HG02870 (cell line): Measurements from ENCODE around the gene TBCE.
"Not testable (repeated sequence)": the region's sequence is repeated elsewhere in the genome, so short reads cannot be mapped to it uniquely, and the experiment has no call there.

Source experiments
- ATAC-seq: cut with Tn5 transposase; IDR thresholded peaks from one replicate; pipeline ENCODE4 v1.9.1; 2021; ENCODE audit warnings: mild to moderate bottlenecking, moderate library complexity; ENCODE audit not compliant: unreplicated experiment

TBCE gene

DNA sequence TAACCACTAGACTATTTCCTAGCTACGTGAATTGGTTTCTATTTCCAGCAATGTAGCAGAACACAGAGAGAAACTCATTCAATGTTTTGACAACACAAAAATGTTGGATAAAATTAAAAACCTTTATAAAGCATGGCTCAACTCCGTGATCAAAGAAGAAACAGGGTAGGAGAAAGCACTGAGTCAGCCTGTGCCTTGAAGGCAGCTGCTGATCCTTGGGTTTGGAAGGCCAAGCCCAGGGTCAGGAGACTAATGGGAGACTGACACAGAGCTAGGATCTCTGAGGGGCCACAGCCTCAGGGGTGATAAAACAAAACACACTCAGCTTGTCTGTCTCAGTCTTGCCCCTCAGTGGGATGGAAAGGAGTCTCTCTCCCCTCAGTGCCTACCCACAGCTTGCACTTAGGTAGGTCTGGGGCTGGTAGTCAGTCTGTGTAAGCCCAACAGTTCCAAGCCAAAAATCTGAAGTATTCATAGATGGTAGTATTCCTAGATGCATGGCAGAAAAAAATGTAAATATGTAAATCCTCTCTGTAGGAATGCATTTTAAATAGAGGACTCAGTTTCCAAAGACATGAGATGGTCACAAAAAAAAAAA lies 83.8 kb downstream of the TBCE start:
- no peak for ATAC-seq

DNA sequence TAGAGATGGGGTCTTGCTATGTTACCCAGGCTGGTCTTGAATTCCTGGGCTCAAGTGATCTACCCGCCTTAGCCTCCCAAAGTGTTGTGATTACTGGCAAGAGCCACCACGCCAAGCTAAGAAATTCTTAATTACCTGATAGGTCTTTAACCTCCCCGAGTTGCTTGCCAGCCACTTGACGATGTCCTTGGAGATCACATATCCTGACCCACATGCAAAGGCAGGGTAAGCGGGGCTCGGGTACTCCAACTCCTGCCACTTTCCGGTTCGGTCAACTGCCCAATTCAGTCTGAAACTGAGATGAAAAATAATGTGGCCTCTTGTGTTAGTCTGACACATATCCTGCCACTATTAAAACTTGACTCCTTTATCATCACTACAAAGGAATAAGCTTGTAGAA lies 86.8 kb downstream of the TBCE start:
- no peak for ATAC-seq

DNA sequence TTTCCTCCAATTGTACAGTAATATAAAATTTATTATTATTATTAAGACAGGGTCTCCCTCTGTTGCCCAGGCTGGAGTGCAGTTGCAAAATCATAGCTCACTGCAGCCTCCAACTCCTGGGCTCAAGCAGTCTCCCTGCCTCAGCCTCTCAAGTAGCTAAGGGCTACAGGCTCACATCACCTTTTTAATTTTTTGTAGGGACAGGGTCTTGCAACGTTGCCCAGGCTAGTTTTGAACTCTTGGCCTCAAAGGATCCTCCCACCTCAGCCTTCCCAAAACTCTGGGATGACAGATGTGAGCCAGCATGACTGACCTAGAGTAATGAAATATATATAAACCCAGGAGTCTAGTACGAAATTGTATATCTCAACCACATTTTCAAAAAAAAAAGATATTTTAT lies 87.9 kb downstream of the TBCE start:
- no peak for ATAC-seq

DNA sequence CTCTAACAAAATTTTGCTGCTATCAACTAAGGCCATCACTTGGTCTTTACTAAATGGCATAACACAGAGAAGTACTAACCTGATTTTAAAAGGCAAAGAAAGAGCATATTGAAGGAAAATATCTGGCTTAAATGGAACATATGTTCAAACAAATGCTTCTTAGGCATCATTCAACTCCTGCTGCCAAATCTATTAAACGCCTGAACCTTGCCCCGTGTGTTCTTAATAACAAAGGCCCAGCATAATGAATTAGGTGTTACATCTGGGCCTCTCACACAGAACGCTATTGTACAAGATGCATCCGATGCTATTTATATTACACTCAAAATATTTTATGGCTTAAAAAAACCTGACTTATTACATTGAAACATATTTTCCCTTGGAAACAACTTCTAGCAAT lies 88.6 kb downstream of the TBCE start:
- ATAC-seq: no peak

DNA sequence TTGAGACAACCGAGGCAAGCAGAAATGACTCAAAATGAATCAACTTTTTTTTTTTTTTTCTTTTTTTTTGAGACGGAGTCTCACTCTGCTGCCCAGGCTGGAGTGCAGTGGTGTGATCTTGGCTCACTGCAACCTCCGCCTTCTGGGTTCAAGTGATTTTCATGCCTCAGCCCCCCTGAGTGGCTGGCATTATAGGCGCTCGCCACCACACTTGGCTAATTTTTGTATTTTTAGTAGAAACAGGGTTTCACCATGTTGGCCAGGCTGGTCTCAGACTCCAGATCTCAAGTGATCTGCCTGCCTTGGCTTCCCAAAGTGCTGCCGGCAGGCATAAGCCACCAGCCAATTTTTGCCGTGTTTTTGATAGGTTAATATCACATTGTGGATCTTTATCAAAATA lies 90.6 kb downstream of the TBCE start:
- not testable (repeated sequence) for ATAC-seq

DNA sequence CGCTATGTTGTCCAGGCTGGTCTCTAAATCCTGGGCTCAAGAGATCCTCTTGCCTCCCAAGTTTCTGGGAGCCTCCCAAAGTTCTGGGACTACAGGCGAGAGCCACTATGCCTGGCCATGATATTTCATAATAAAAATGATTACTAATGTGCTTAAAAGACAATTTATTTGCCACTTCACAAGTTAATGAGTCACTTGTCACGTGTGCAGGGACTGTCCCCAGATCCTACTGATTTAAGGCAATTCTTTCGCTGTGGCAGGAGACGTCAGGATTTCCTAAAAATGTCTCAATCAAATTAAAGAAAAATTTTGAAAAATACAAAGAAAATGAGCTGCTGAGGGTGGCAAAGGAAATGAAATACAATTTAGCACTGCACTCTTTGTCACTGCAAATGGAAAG lies 93.5 kb downstream of the TBCE start:
- ATAC-seq: no peak

DNA sequence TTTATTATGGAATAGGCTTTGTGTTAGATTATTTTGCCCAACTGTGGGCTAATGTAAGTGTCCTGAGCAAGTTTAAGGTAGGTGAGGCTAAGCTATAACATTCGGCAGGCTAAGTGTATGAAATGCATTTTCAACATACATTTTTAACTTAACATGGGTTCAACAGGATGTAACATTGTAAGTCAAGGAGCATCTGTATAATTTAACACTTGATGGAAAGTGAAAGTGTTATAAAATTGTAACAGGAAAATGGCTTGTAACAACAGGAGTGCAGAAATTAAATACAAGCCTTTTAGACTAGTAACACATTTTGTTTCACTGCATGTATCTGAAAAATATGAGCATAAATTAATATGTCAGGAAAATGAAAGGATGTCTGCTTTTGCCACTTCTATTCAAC lies 94.7 kb downstream of the TBCE start:
- no peak for ATAC-seq

DNA sequence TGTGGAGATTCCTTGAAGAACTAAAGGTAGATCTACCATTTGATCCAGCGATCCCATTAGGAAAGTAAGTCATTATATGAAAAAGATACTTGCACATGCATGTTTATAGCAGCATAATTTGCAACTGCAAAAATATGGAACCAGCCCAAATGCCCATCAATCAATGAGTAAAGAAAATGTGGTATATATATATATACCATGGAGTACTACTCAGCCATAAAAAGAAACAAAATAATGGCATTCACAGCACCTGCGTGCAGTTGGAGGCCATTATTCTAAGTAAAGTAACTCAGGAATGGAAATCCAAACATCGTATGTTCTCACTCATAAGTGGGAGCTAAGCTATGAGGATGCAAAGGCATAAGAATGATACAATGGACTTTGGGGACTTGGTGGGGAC lies 95.6 kb downstream of the TBCE start:
- ATAC-seq: not testable (repeated sequence)

DNA sequence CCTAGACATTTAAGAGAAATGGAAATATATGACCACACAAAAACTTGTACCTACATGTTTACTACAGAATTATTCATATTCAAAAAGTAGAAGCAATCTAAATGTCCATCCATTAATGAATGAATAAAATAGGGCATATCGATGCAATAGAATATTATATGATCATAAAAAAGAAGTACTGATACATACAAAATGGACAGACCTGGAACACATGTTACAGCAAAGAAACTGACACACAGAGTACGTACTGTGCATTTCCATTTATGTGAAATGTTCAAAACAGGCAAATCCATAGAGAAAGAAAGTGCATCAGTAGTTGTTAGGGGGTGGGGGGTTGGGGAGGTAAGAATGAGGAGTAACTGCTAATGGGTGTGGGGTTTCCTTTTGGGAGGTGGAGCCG lies 97.8 kb downstream of the TBCE start:
- no peak for ATAC-seq

DNA sequence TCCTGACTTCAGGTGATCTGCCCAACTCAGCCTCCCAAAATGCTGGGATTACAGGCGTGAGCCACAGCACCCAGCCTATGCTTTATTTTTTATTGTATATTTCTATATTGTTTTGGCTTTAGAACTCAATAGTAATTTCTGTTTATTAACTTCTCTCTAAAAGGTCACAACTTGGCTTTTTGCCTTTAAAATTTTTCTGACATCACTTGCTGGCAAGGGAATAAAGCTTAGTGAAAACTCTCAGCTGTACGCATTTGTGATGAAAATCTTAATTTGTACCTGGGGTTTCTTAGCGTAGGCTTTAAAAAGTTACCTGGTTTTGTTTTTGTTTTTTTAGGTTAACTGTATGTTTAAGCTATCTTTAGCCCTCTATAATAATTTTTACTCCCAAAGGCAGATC lies 100.8 kb downstream of the TBCE start:
- ATAC-seq: no peak

DNA sequence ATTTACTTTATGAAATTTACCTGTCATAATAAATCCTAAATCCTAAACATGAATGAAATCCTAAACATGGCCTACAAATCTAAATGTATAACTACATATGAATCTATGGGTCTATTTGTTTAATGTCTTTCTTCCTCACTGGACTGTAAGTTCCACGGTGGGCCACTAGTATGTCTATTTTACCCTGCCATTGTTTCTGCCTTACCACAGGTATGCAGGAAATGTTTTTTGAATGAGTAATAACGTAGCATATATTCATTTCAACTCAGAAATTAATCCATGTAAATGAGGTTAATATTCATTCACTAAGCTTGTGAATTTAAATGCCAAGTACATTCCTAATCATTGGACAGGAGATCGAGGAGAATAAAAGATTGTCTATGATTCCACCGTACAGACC lies 101.7 kb downstream of the TBCE start:
- no peak for ATAC-seq

DNA sequence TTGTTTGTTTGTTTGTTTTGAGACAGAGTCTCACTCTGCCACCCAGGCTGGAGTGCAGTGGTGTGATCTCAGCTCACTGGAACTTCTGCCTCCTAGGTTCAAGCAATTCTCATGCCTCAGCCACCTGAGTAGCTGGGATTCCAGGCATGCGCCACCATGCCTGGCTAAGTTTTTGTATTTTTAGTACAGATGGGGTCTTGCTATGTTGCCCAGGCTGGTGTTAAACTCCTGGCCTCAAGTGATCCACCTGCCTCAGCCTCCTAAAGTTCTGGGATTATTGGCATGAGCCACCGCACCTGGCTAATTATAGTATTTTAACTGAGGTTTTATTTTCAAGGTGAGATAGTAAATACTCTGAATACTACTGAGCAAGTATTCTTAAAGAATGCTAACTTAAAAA lies 102.7 kb downstream of the TBCE start:
- not testable (repeated sequence) for ATAC-seq

DNA sequence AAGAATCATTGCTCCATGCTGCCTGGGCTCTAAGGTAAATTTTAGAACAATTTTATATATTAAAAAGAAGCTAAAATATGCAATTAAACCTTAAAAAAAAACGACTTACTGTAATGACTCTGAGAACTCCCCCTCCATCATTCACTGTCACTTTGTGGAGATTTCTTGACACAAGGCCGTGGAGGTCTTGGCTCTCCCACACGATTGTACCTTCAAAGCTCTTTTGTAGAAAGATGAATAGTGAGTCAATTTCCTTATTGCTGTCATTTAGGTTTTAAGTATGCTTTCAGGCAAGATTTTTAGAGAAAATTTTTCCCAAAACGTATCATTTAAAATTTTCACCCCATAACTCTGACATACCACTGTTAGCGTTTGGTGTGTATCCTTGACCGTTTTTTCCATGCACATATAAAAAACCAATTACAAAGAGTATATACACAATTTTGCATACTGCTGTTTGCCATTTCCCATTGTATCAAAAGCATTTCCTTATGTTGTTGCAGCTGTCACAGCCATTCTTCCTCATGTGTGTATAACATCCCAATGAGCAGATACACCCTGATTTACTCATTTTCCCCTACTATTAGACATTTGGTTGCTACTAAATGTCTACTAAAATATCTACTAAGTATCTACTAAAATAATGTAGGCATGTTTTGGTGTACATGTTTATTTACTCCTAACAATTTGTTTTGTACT lies 103.7 kb downstream of the TBCE start:
- no peak for ATAC-seq

DNA sequence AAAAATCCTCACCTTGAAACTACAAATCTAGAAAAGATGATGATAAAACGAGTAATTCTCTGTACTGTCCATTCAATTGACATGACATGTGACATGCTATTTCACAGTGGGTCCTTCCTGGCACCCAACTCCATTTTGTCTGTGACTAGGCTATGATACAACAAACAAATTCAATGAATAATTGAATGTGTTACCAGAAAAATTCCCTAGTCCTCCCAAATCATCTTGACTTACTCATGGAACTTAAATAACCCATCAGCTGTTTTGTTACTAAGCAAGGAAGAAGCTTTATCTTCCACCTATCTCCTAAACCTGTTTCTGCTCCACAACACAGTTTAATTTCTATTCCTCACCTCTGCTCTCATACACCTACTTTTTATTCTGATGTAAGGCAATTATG lies 106.6 kb downstream of the TBCE start:
- no peak for ATAC-seq

DNA sequence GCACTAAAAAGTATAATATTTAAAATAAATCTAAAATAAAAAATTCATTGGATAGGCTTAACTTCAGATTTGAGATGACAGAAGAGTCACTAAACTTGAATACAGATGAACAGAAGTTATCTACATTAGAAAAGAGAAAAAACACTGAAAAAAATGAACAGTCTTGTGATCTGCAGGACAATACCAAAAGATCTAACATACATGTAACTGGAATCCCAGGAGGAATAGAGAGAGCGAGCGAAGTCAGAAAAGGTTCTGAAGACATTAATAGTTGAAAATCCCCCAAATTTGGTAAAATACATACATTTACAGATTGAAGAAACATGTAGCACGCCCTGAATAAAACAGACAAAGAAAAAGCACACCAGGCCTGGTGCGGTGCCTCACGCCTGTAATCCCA lies 115.9 kb downstream of the TBCE start:
- ATAC-seq: no peak

DNA sequence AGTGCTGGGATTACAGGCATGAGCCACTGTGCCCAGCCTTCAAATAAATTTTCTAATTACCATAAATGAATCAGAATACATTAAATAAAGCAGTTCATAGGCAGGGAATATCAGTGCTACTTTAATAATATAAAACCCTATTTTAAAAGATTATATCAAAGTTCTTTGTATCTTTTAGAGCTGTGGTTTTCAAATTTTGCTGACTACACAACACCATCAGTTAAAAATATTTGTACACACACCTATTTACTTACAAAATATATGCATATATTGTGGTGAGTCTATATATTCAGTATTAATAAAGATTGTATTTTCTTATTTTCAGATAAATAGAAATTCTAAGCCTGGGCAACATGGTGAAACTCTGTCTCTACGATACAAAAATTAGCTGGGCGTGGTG lies 118.3 kb downstream of the TBCE start:
- no peak for ATAC-seq

DNA sequence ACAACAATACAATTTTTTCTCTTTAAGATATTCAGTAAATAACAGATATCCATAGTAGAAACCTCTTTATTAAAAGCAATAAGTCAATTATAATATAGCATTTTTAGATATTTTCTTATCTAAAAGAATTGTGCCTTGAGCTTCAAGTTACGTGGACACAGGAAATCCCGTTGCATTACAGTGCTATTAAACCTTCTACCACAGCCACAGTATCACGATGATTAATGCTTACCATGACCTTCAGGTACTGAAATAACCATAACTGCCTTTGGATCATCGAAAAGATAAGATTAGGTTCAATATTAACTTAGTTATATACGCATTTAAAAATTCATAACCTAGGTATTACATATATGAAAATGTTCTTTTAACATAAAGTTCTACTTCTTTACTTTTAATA lies 119.1 kb downstream of the TBCE start:
- ATAC-seq: no peak

DNA sequence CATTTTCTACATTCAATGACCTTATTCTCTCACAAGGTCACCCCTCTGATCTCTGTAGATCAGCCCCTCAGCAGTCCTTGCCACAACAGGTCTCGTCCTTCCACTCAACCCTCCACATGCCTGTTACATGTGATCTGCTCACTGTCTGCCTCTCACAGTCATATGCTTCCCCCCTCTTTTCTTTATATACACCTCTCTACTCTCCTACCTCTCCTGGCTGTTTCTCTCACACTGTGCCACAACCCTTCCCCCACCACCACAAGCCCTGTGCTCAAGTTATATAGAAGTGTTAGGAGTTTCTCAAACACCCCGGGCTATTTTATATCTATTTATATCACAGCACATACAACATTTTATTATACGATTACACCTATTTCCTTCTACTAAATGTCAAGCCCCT lies 124.4 kb downstream of the TBCE start:
- ATAC-seq: no peak

DNA sequence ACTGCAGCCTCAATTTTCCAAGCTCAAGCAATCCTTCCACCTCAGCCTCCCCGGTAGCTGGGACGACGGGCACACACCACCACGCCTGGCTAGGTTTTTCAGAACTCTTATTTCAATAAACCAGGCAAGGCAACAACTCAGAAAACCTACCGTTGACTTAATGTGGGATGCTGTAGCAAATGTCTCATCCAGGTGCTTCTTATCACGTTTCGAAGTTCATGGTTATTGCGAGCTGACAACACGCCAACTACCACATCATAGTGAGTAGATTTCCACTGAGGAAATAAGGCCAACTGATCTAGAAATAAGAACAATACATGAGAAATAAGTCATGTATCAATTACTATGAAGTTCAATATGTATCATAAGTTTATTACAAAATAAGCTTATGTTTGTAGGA lies 127.3 kb downstream of the TBCE start:
- ATAC-seq: no peak

DNA sequence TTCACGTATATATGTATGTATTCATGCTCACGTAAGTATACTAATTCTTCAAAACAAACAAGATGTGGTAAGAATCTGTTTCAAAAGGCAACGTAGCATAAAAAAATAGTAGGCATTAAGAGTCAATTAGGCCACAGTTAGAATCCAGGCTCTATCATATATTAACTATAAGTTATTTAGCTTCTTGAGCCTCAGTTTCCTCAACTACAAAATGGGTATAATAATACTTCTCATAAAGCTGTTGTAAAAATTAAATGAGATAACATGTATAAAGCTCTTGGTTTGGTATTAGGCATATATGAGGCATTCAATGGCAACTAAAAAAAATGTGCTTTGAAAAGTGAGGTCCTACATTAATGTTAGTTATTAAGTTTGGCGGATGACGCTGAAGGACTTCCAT lies 127.8 kb downstream of the TBCE start:
- ATAC-seq: no peak

DNA sequence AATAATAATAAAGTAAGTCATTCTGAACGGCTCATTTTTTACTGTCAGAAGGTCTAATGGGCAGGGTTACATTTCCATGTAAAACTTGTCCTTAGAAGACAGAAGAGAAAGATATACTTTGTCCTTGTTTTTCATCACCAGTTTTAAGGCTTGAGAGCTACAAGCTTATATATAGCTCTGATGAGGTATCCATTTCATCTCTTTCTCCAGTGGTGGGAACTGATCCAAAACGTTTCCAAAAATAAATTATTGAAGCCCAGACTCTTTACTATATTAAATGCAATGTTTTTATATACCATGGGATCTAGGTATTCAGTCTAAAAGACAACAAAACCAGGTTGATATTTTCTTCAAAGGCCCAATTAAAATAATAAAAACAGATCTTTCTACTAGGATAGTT lies 128.3 kb downstream of the TBCE start:
- no peak for ATAC-seq

DNA sequence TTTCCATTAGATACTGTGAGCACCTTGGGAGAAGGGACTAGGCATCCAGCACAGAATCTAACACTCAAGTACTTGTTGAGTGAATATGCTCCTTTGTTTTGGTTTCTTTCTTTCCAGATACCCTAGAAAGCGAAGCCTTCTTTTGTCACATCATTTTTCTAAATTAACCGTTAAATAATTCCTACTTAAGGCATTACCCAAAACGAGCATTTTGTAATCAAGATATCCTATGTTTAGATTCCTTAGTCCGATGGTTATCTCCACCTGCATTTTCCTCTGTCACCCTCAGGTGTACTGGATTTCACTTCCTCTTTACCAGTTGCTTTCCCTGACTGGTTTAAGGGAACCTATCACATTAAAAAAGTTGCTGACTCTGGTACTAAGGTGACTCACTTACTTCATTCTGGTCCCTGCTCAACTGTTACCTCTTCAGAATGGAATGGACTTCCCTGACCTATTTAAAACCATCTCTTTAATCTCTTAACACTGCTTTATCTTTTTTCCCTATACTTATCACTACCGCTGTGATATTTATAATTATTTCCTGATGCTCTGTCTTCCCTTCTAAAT lies 133.8 kb downstream of the TBCE start:
- no peak for ATAC-seq
